Thyroid gland (tissue), 4 donors: ENCODE data around the gene DENND1A. TPM values are rescaled to one million over a fixed set of nuclear protein-coding genes. Genes with fewer than 3 reads are reported as not detected.

Experiments used
- DNase-seq, 2 donors: peaks; one replicate each; pipeline ENCODE4 v3.0.0-alpha.2; 2019
- H3K27ac ChIP-seq, 3 donors: fragments of 200-600 bp; sonication (generic); 1 replicate in 2 of 3; 2 replicates in 1 of 3; pipeline ENCODE4 v1.5.1; 2016 to 2019; ENCODE audit warnings: mild to moderate bottlenecking in 1 of 3, moderate library complexity in 1 of 3
- H3K27me3 ChIP-seq: fragments of 200-600 bp; sonication (generic); one replicate; pipeline ENCODE4 v1.5.1; 2019
- H3K36me3 ChIP-seq, 2 donors: fragments of 200-600 bp; sonication (generic); one replicate each; pipeline ENCODE4 v1.5.1; 2016 to 2019
- H3K4me1 ChIP-seq, 2 donors: fragments of 200-600 bp; sonication (generic); one replicate each; pipeline ENCODE4 v1.5.1; 2017 to 2019
- H3K4me3 ChIP-seq, 3 donors: fragments of 200-600 bp; sonication (generic); replicated peaks in 1 of 3; 1 replicate in 2 of 3; 2 replicates in 1 of 3; pipeline ENCODE4 v1.5.1; 2016; ENCODE audit warnings: mild to moderate bottlenecking in 1 of 3
- H3K9me3 ChIP-seq: fragments of 200-600 bp; sonication (generic); one replicate; pipeline ENCODE4 v1.5.1; 2017
- POLR2A ChIP-seq, 2 donors: fragments of 450-650 bp; IDR thresholded peaks; one replicate each; pipeline ENCODE4 v1.6.1; 2017; ENCODE audit warnings: antibody characterized with exemption in 2 of 2, mild to moderate bottlenecking in 2 of 2, moderate library complexity in 1 of 2
- WGBS, 2 donors: methylation state at CpG; one replicate each; pipeline ENCODE4 v1.1.5; 2017; 5-methylcytosine and 5-hydroxymethylcytosine counted together
- intact Hi-C: fragments of 100-400 bp; cut with DNase I; formaldehyde crosslinking; loops from one replicate; pipeline ENCODE4 v1.15.1; 2023
- total RNA-seq, 4 donors: library from RNA; depleted of rRNA; stranded (reverse); fragments of >200 nt; gene quantifications; one replicate each; pipeline ENCODE4 v1.2.3, GENCODE V29; 2016
- TF ChIP-seq, protein P1 (sequence below), 6 experiments: fragments of 200-600 bp in 3 of 6; fragments of 450-650 bp in 3 of 6; sonication (generic) in 3 of 6; IDR thresholded peaks; one replicate each; pipeline ENCODE4 v1.5.1; 2016 to 2019; ENCODE audit warnings: antibody characterized with exemption in 6 of 6, mild to moderate bottlenecking in 2 of 6, inconsistent platforms in 1 of 6, moderate library complexity in 1 of 6

DENND1A gene
- total RNA-seq, 4 donors from 2014 or later = 18.8 to 34.4 (median 28.2) TPM

DNA sequence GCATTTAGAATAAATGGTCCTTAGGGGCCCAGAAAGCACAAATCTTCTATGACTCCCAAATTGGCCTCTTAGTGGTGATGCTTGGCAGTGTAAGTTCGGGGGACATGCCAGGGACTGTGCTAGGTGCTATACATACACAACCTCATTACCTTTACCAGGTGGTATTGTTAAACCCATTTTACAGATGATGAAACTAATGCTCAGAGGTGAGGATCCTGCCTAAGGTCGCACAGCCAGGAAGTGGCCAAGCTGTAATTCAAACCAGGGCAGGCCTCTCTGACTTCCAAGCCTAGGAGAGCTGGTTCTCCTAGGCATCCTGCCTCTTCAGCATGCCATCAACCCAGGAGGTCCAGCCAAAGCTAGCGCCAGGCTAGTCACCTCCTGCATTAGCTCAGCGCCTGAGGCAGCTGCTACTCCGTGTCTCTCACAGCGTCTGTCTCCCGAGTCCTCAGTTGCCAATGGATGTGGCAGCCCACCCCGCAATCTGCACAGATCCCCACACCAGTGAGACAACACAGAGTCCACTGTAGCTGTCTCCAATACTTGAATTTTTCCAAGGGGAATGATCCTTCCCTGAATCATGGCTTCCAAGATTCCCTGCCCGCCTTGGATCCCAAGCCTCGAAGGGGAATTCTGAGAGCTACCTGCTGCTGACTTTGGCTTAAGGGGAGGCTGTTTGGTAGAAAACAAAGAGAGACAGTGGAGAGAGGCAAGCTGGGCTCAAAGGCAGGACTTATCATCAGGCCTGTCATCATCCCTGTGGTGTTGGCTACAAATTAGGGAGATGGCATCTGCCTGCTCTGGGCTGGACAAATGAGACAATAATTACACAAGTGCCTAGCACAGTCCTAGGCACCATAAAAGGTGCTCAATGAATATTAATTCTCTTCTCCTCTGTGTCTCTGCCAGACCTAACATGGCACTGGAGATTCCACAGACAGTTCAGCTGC lies 521.3 kb downstream of the DENND1A start:
- no peak overlapping the region for H3K27ac ChIP-seq
- no peak for DNase-seq
- H3K4me1 ChIP-seq = no peaks in the 10 kb centered on the region
- H3K4me3 ChIP-seq = no peak overlapping the region
- 93 to 96% methylated on average over 5 to 6 of the region's 10 CpGs for whole genome bisulfite sequencing, 2 donors
- intact Hi-C loops = no loop called here
- no peaks in the 10 kb centered on the region for H3K27me3 ChIP-seq
- H3K9me3 ChIP-seq = no peaks in the 10 kb centered on the region
- H3K36me3 ChIP-seq = no peaks in the 10 kb centered on the region
- TF ChIP-seq, protein P1, sequence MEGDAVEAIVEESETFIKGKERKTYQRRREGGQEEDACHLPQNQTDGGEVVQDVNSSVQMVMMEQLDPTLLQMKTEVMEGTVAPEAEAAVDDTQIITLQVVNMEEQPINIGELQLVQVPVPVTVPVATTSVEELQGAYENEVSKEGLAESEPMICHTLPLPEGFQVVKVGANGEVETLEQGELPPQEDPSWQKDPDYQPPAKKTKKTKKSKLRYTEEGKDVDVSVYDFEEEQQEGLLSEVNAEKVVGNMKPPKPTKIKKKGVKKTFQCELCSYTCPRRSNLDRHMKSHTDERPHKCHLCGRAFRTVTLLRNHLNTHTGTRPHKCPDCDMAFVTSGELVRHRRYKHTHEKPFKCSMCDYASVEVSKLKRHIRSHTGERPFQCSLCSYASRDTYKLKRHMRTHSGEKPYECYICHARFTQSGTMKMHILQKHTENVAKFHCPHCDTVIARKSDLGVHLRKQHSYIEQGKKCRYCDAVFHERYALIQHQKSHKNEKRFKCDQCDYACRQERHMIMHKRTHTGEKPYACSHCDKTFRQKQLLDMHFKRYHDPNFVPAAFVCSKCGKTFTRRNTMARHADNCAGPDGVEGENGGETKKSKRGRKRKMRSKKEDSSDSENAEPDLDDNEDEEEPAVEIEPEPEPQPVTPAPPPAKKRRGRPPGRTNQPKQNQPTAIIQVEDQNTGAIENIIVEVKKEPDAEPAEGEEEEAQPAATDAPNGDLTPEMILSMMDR (IDR thresholded peaks at IDR 0.05) = no peak
- no peak for TF ChIP-seq POLR2A (IDR thresholded peaks at IDR 0.05)

DNA sequence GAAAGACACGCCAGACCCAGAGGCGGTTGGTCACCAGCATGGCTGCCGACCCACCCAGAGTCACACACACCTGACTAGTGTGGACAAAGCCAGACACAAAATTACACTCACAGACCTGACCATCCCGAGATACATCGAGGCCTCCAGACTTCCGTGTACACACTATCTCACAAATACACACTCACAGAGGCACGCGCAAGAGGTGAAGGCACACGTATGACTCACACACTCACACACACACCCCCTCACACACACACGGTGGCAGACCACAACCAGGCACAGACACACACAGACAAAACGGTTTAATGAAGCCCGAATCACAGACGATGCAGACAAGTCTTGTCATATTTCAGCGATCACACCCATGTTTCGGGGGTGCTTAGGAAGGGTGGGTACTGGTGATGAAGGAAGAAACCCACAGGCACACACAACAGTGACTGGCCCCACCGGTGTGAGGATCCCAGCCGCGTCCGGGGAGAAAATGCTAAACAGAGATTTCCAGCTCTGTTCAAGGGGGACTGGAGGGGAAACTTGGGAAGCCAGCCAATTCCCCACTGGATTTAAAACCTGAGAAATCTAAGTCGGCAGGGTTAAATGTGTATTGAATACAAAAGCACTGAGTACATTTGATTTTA lies 522.6 kb downstream of the DENND1A start:
- intact Hi-C loops = no loop called here
- Histone ChIP-seq H3K27ac (no peak overlapping the region), H3K4me3 (no peak overlapping the region), H3K27me3 (no peaks in the 10 kb centered on the region), H3K9me3 (no peaks in the 10 kb centered on the region), H3K4me1 (no peaks in the 10 kb centered on the region), H3K36me3 (no peaks in the 10 kb centered on the region)
- 76 to 83% methylated on average over 18 to 20 of the region's 20 CpGs for WGBS, 2 donors
- TF ChIP-seq POLR2A (IDR thresholded peaks at IDR 0.05) = no peak
- TF ChIP-seq, protein P1 (IDR thresholded peaks at IDR 0.05) = no peak
- no peak for DNase-seq

DNA sequence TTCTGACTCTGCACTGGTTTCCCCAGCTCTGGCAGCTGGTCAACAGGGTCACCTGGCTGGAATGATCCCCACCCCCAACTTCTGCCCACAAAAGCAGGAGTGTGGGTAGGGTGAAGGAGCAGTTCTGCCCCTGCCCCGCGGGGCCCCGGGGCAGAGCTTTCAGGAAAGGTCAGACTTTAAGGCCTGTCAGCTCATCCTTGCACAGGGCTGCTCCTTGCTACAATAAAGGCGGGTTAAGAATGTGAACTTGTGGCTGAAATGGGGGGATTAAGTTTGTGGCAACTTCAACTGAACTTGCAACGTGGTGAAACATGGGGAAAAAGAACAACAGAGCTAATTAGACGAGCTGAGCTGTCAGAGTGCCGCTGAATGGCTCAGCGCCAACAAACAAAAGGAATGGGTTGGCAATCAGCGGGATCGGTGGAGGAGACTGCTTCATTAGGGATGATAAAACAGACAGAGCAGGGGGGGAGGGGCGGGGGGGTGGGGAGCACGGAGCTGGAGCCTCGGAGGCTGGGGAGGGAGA lies 523.2 kb downstream of the DENND1A start:
- Histone ChIP-seq H3K27ac (no peak overlapping the region), H3K4me1 (no peaks in the 10 kb centered on the region)
- 59 to 61% methylated on average over 11 to 13 of the region's 13 CpGs for WGBS, 2 donors

DNA sequence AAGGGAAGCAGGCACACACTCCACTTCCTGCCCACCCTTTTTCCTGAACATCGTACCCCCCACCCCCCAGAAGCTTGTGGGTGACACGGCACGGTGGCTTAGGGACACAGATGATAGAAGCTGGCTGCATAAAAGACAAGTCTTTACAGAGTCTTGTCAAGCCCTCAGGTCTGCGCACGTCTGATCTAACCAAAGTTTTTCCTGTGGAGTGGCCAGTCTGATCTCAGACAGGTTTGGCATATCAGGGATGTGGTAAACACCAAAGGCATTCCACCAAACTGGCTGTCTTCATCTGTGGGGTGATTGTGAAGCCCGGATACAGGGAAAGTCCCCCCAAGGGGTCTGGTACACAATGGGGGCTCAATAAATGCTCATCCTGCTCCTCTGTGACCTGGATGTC lies 523.9 kb downstream of the DENND1A start:
- TF ChIP-seq, protein P1 (IDR thresholded peaks at IDR 0.05) = no peak
- no peak for TF ChIP-seq POLR2A (IDR thresholded peaks at IDR 0.05)

More for the DNA sequence above, 523.2 kb downstream of the DENND1A start:
- TF ChIP-seq POLR2A (IDR thresholded peaks at IDR 0.05) = no peak
- TF ChIP-seq, protein P1 (IDR thresholded peaks at IDR 0.05) = no peak
- intact Hi-C loops = no loop called here
- no peaks in the 10 kb centered on the region for H3K27me3 ChIP-seq
- H3K9me3 ChIP-seq = no peaks in the 10 kb centered on the region
- no peak for DNase-seq
- H3K36me3 ChIP-seq = no peaks in the 10 kb centered on the region
- no peak overlapping the region for H3K4me3 ChIP-seq

More for the DNA sequence above, 523.9 kb downstream of the DENND1A start:
- no peaks in the 10 kb centered on the region for H3K36me3 ChIP-seq
- 87 to 100% methylated on average over 1 to 6 of the region's 6 CpGs for whole genome bisulfite sequencing, 2 donors
- no peak overlapping the region for H3K4me3 ChIP-seq
- no peaks in the 10 kb centered on the region for H3K9me3 ChIP-seq
- intact Hi-C loops = no loop called here
- no peak overlapping the region for H3K27ac ChIP-seq
- no peaks in the 10 kb centered on the region for H3K4me1 ChIP-seq
- no peaks in the 10 kb centered on the region for H3K27me3 ChIP-seq
- no peak for DNase-seq
